Stomach smooth muscle (tissue), 2 donors: ENCODE measurements around the gene ATP6V0C.

Experiments
- H3K27ac ChIP-seq: one replicate; pipeline ENCODE4 v1.7.0; 2013; ENCODE audit warnings: mild to moderate bottlenecking, low read length, inconsistent platforms
- H3K27me3 ChIP-seq, 2 donors: one replicate each; pipeline ENCODE4 v1.7.0; 2013; ENCODE audit warnings: low read length in 2 of 2; ENCODE audit not compliant: insufficient read depth in 2 of 2, control insufficient read depth in 1 of 2
- H3K36me3 ChIP-seq, 2 donors: one replicate each; pipeline ENCODE4 v1.7.0; 2013; ENCODE audit warnings: low read length in 2 of 2; ENCODE audit not compliant: control insufficient read depth in 2 of 2, insufficient read depth in 2 of 2
- H3K4me1 ChIP-seq: one replicate; pipeline ENCODE4 v1.7.0; 2013; ENCODE audit warnings: low read length; ENCODE audit not compliant: control insufficient read depth, insufficient read depth
- H3K4me3 ChIP-seq, 2 donors: one replicate each; pipeline ENCODE4 v1.7.0; 2013; ENCODE audit warnings: low read length in 2 of 2
- H3K9ac ChIP-seq, 2 donors: one replicate each; pipeline ENCODE4 v1.7.0; 2013; ENCODE audit warnings: low read length in 2 of 2, mild to moderate bottlenecking in 1 of 2
- H3K9me3 ChIP-seq, 2 donors: one replicate each; pipeline ENCODE4 v1.7.0; 2013; ENCODE audit warnings: low read length in 2 of 2; ENCODE audit not compliant: control insufficient read depth in 2 of 2
- donor health status: healthy.
- donor health status: Pancreatic carcinoma.

ATP6V0C gene

DNA sequence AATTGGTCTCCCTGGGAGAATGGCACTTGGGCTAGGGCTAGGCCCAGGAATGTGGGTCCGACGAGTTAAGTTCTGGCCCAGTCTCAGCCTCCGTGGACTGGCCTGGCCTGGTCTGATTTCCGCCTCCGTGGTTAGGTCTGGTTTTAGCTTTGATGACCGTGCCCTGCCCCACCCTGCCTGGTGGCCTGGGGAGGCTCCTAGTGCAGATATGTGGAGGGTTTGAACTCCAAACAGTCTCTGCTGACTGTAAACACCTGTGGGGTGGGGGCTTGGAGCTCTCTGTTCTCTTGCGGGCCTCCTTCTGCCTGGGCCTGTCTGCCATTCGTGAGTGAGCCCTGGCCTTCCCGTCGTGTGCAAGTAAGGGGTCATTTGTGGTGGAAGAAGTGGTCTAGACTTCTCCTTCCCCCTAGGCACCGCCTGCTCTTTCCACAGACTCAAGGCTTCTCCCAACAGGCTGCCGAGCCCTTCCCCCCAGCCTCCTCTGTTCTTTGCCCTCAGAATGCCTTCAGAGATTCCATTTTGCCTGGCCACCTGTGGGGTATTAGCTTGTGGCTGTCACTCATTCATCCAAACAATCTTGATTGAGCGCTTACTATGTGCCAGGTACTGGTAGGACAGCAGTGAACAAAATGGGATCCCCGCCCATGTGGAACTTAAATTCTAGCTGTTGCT lies 1.6 kb downstream of the ATP6V0C start:
- Histone ChIP-seq H3K36me3 (no peaks in the 10 kb centered on the region), H3K4me3 (peak overlapping the region; percentile 92 to 94), H3K27ac (peak overlapping the region; percentile 91), H3K27me3 (no peaks in the 10 kb centered on the region), H3K9me3 (no peaks in the 10 kb centered on the region), H3K9ac (peak overlapping the region; percentile 82 to 92), H3K4me1 (peaks cover 75% of the 10 kb centered on the region)

DNA sequence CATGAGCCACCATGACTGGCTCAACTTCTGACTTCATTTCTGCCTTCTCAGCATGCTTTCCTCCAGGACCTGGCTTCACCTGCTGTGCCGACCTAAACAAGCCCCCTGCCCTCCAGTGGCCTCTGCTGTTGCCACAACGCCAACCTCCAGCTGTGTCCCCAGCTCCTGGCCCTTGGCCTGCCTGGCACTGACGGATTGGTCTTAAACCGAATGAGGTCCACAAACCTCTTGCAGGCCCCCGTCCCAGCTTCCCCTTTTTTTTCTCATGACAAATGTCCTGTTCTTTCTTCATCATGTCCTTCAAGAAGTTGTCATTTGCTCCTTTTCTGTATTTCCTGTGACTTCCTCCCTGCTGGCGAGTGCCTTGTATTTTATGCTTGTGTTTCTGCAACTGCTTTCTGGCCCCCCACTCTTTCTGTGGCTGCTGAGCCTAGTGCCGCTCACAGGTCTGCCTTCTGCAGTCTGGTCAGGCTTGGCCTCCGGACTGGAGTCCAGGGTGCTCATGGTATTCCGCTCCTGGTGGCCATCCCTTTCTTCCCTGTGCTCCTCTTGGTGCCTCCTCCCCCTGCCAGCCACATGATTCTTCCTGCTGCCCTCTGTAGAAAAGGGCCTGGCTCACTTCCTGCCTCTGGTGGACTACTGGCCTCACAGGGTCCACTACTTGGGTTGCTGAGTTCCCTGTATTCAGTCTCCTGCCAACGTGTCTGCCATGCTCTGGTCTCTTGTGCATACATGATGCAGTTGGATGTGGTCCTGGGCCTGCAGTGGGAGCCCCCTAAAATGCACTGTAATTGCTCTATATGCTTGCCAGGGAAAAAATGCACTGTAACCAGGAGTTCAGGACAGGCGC lies 2.9 kb downstream of the ATP6V0C start:
- peaks cover 79% of the 10 kb centered on the region for H3K4me1 ChIP-seq
- peak overlapping the region; percentile 24 for H3K27ac ChIP-seq
- H3K4me3 ChIP-seq, result peak overlapping the region; percentile 33 to 61
- no peaks in the 10 kb centered on the region for H3K9me3 ChIP-seq
- no peaks in the 10 kb centered on the region for H3K36me3 ChIP-seq
- peak overlapping the region in 1 of 2 donors; percentile 36 for H3K9ac ChIP-seq
- no peaks in the 10 kb centered on the region for H3K27me3 ChIP-seq

GRCh38 chr16:2517954-2518605 lies 4.3 kb downstream of the ATP6V0C start:
- Histone ChIP-seq H3K9ac (peak overlapping the region in 1 of 2 donors; percentile 51), H3K27me3 (no peaks in the 10 kb centered on the region), H3K4me3 (peak overlapping the region; percentile 4 to 15), H3K4me1 (peaks cover 66% of the 10 kb centered on the region), H3K9me3 (no peaks in the 10 kb centered on the region), H3K36me3 (no peaks in the 10 kb centered on the region), H3K27ac (peak overlapping the region; percentile 76)

GRCh38 chr16:2518823-2519710 lies 5.3 kb downstream of the ATP6V0C start:
- H3K4me1 ChIP-seq, result peaks cover 63% of the 10 kb centered on the region
- no peaks in the 10 kb centered on the region for H3K9me3 ChIP-seq
- peaks cover 6 to 8% of the 10 kb centered on the region in 2 donors for H3K36me3 ChIP-seq
- H3K9ac ChIP-seq, result peak overlapping the region in 1 of 2 donors; percentile 50
- H3K4me3 ChIP-seq, result peak overlapping the region in 1 of 2 donors; percentile 35
- H3K27ac ChIP-seq, result peak overlapping the region; percentile 76
- H3K27me3 ChIP-seq, result no peaks in the 10 kb centered on the region

DNA sequence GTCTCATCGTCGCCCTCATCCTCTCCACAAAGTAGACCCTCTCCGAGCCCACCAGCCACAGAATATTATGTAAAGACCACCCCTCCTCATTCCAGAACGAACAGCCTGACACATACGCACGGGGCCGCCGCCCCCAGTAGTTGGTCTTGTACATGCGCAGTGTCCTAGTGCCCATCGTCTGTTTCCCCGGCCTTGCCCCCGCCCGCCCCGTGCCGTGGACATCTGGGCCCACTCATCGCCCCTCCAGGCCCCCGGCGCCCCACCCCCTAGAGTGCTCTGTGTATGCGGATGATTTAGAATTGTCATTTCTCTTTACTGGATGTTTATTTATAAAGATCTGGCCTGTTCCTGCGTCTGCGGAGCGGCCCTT lies 5.9 kb downstream of the ATP6V0C start:
- Histone ChIP-seq H3K9ac (peak overlapping the region in 1 of 2 donors; percentile 50), H3K4me3 (peak overlapping the region in 1 of 2 donors; percentile 55), H3K27ac (peak overlapping the region; percentile 76), H3K36me3 (peaks cover 9 to 14% of the 10 kb centered on the region in 2 donors), H3K27me3 (no peaks in the 10 kb centered on the region), H3K9me3 (no peaks in the 10 kb centered on the region), H3K4me1 (peaks cover 61% of the 10 kb centered on the region)

- Histone ChIP-seq H3K27me3 (no peaks in the 10 kb centered on the region), H3K27ac (peak within 1 kb of the TSS; percentile 76), H3K36me3 (peaks cover 9 to 15% of the 10 kb centered on the region in 2 donors), H3K9me3 (no peaks in the 10 kb centered on the region), H3K4me3 (peak within 1 kb of the TSS; percentile 72 to 75), H3K4me1 (peaks cover 56% of the 10 kb centered on the region), H3K9ac (peak within 1 kb of the TSS; percentile 50 to 71)
These were observed 6.5 kb downstream of the ATP6V0C start, which contains the start of gene AMDHD2 for GRCh38 chr16:2520097-2520783. Gene AMDHD2 (plus strand): TSS chr16:2520371. CDS start chr16:2520459, 88 bp downstream.

DNA sequence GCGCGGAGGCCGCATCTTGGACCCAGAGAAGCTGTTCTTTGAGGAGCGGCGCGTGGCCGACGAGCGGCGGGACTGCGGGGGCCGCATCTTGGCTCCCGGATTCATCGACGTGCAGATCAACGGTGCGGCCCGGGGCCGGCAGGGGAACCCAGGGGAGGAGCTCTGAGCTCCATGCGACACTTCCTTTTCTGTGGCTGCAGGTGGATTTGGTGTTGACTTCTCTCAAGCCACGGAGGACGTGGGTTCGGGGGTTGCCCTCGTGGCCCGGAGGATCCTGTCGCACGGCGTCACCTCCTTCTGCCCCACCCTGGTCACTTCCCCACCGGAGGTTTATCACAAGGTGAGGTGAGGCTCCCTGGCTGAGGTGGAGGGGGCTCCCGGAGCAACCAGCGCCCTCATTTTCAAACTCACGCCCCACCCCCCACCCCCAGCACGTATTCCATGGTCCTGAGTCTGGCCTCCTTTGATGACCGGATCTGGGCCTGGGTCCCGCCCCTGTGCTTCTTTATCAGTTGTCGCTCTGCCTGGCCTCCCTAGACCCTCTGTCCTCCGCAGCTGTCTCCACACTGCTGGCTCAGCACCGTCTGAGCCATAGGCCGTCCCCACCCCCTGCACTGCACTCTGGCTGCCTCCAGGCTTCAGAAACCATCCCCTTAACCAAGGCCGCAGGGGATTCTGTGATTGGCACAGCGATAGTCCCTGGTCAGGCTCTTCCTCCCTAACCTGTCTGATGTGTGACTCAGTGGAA lies 7.2 kb downstream of the ATP6V0C start:
- Histone ChIP-seq H3K27me3 (no peaks in the 10 kb centered on the region), H3K9ac (peak overlapping the region; percentile 6 to 71), H3K27ac (peak overlapping the region; percentile 11), H3K4me3 (peak overlapping the region; percentile 72 to 75), H3K9me3 (no peaks in the 10 kb centered on the region), H3K36me3 (peaks cover 9 to 16% of the 10 kb centered on the region in 2 donors), H3K4me1 (peaks cover 49% of the 10 kb centered on the region)

- Histone ChIP-seq H3K27ac (no peak overlapping the region), H3K9ac (no peak overlapping the region), H3K4me1 (peaks cover 20% of the 10 kb centered on the region), H3K4me3 (no peak overlapping the region), H3K27me3 (no peaks in the 10 kb centered on the region), H3K9me3 (no peaks in the 10 kb centered on the region), H3K36me3 (peaks cover 16 to 34% of the 10 kb centered on the region in 2 donors)
These were observed 10.1 kb downstream of the ATP6V0C start for GRCh38 chr16:2523801-2524231.

DNA sequence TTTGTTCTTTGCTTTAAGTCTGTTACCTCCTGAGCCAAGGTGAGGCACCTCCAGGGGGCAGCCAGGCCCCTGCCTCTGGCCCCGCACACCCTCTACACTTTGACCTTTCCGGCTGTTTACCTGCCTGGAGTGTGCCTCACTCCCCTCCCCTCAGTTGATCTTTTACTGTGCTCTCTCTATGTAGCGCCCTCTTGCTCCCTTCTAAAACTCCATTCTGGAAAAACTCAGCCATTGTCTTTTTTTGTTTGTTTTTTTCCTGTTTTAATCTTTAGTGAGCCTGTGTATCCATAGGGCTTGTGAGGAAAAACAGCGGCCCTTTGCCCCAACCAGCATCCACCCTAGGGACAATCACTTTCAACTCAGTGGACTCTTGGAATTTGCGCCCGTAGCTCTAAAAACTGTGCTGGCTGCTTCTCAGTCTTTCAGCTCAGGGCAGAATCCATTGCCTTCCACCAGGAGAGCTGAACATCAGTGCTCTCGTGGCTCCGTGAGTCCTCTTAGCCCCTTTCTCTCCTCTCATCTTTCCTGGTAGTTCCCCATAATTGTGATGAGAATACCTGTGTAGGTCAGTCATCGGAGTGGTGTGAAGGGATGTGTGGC lies 10.7 kb downstream of the ATP6V0C start:
- no peak overlapping the region for H3K9ac ChIP-seq
- no peaks in the 10 kb centered on the region for H3K9me3 ChIP-seq
- H3K27ac ChIP-seq, result no peak overlapping the region
- peaks cover 19 to 35% of the 10 kb centered on the region in 2 donors for H3K36me3 ChIP-seq
- H3K4me3 ChIP-seq, result no peak overlapping the region
- peaks cover 14% of the 10 kb centered on the region for H3K4me1 ChIP-seq
- no peaks in the 10 kb centered on the region for H3K27me3 ChIP-seq
